Duodenal mucosa (tissue), 2 donors: ENCODE results near the gene PPP1CA.

ENCODE experiments used
- H3K27ac ChIP-seq: one replicate; pipeline ENCODE4 v1.7.0; 2013; ENCODE audit warnings: low read depth, low read length
- H3K27me3 ChIP-seq, 2 donors: one replicate each; pipeline ENCODE4 v1.7.0; 2013; ENCODE audit warnings: low read length in 2 of 2, control low read depth in 1 of 2; ENCODE audit not compliant: insufficient read depth in 2 of 2, control insufficient read depth in 1 of 2
- H3K36me3 ChIP-seq, 2 donors: one replicate each; pipeline ENCODE4 v1.7.0; 2013; ENCODE audit warnings: low read length in 2 of 2, control low read depth in 1 of 2; ENCODE audit not compliant: insufficient read depth in 2 of 2, control insufficient read depth in 1 of 2
- H3K4me1 ChIP-seq, 2 donors: one replicate each; pipeline ENCODE4 v1.7.0; 2013; ENCODE audit warnings: low read length in 2 of 2, control low read depth in 1 of 2; ENCODE audit not compliant: insufficient read depth in 2 of 2, control insufficient read depth in 1 of 2
- H3K4me3 ChIP-seq, 2 donors: one replicate each; pipeline ENCODE4 v1.7.0; 2013; ENCODE audit warnings: low read length in 2 of 2, low read depth in 1 of 2
- H3K9ac ChIP-seq, 2 donors: one replicate each; pipeline ENCODE4 v1.7.0; 2013; ENCODE audit warnings: low read length in 2 of 2, low read depth in 1 of 2
- H3K9me3 ChIP-seq, 2 donors: one replicate each; pipeline ENCODE4 v1.7.0; 2013; ENCODE audit warnings: low read length in 2 of 2, control low read depth in 1 of 2; ENCODE audit not compliant: control insufficient read depth in 1 of 2

The PPP1CA gene

GRCh38 chr11:67384851-67385366, 16.7 kb downstream of the PPP1CA start:
- no peaks in the 10 kb centered on the region for H3K9me3 ChIP-seq
- H3K9ac ChIP-seq = no peak overlapping the region
- no peaks in the 10 kb centered on the region for H3K36me3 ChIP-seq
- peaks cover 0 to 6% of the 10 kb centered on the region in 2 donors for H3K27me3 ChIP-seq
- H3K4me3 ChIP-seq = no peak overlapping the region
- H3K27ac ChIP-seq = no peak overlapping the region
- peaks cover 0 to 10% of the 10 kb centered on the region in 2 donors for H3K4me1 ChIP-seq

DNA sequence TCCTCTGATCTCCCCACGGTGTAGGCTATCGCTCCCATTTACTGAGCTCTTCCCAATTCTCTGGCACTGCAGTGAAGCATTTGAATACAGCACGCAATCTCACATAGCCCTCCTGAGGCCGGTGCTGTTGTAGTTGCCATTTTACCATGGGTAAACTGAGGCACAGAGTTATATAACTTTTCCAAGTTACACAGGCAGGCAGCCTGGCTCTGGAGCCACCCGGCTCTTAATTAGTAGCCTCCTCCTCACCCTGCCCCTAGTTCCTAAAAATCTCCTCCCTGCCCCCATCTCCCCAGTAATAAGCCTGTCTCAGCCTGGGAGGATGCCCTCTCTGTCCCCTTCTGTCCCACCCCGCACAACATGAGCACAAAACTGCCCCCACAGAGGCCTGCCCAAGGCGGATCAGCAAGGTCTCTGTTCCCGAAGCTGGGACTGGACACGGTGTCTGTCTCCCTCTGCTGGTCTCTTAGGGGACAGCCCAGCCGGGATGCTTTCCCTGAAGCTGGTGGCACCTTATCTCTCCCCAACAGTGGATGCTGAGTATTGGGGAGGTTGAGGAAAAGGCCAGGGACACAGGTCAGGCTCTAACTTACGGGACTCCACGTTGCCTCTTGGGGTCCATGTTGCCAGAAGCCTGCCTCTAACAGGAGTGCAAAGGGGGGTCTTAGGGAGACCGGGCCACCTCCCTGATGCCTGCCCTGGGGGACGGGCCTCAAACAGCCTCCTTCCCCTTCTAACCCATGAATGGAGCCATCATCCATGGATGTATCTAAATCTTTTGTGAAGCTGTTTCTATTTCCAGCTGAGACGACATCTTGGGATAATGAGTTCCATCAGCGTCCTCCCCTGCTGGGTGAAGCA, 19.2 kb downstream of the PPP1CA start:
- H3K36me3 ChIP-seq = no peaks in the 10 kb centered on the region
- H3K4me3 ChIP-seq = no peak overlapping the region
- H3K9me3 ChIP-seq = no peaks in the 10 kb centered on the region
- peak overlapping the region in 1 of 2 donors; percentile 9 for H3K9ac ChIP-seq
- H3K4me1 ChIP-seq = peaks cover 0 to 6% of the 10 kb centered on the region in 2 donors
- H3K27ac ChIP-seq = no peak overlapping the region
- H3K27me3 ChIP-seq = peaks cover 0 to 6% of the 10 kb centered on the region in 2 donors

- Histone ChIP-seq H3K27me3 (peaks cover 0 to 6% of the 10 kb centered on the region in 2 donors), H3K4me1 (peaks cover 0 to 6% of the 10 kb centered on the region in 2 donors), H3K36me3 (no peaks in the 10 kb centered on the region), H3K4me3 (no peak overlapping the region), H3K27ac (no peak overlapping the region), H3K9me3 (no peaks in the 10 kb centered on the region), H3K9ac (no peak overlapping the region)
These were observed 20.2 kb downstream of the PPP1CA start for GRCh38 chr11:67381244-67381972.

GRCh38 chr11:67379061-67380058, 22.3 kb downstream of the PPP1CA start:
- Histone ChIP-seq H3K4me1 (peaks cover 5 to 10% of the 10 kb centered on the region in 2 donors), H3K36me3 (no peaks in the 10 kb centered on the region), H3K9me3 (no peaks in the 10 kb centered on the region), H3K9ac (no peak overlapping the region), H3K27me3 (no peaks in the 10 kb centered on the region), H3K4me3 (no peak overlapping the region), H3K27ac (no peak overlapping the region)

- Histone ChIP-seq H3K36me3 (no peaks in the 10 kb centered on the region), H3K9ac (no peak overlapping the region), H3K27me3 (no peaks in the 10 kb centered on the region), H3K4me1 (peaks cover 12 to 18% of the 10 kb centered on the region in 2 donors), H3K27ac (no peak overlapping the region), H3K4me3 (no peak overlapping the region), H3K9me3 (no peaks in the 10 kb centered on the region)
These were observed 23.1 kb downstream of the PPP1CA start for GRCh38 chr11:67378544-67378943.

- Histone ChIP-seq H3K4me1 (peaks cover 13 to 15% of the 10 kb centered on the region in 2 donors), H3K36me3 (no peaks in the 10 kb centered on the region), H3K4me3 (no peak overlapping the region), H3K9me3 (no peaks in the 10 kb centered on the region), H3K27ac (no peak overlapping the region), H3K27me3 (no peaks in the 10 kb centered on the region), H3K9ac (no peak overlapping the region)
These were observed 24.5 kb downstream of the PPP1CA start for GRCh38 chr11:67376873-67377808.

DNA sequence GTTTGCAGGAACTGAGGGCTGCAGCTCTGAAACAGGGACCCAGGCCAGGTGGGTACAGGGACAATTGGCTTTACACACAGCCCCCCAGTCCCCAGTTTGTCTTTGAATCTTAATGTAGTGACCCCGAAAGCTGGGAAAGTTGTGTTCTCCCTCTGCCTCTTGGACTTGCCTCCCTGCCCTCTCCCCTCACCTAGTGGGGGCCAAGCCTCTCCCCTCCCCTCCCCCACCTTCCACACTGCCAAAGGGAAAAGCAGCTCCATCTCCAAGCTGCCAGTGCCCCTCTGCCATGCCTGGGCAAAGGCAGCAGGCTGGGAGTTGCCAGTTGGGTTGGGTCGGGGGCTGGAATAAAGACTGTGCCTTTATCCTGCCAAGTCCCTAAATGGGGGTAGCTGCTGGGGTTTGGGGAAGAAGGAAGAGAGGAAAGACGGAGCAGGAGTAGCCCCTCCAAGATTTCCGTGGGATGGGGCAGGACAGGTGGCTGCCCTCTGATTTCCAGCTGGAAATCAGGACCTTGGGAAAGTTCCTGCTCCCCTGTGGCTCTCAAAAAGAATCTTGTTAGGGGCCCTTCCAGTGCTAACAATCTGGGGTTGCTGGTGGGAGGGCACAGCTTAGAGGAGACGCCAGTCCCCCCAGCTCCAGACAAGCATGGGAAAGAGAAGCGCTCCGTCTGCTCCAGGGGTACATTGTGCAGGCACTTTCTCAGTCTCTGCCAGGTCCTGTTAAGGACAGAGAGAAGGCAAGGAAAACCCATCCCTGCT, 25.4 kb downstream of the PPP1CA start:
- Histone ChIP-seq H3K36me3 (no peaks in the 10 kb centered on the region), H3K27me3 (no peaks in the 10 kb centered on the region), H3K9ac (no peak overlapping the region), H3K27ac (no peak overlapping the region), H3K4me1 (peaks cover 22 to 23% of the 10 kb centered on the region in 2 donors), H3K4me3 (no peak overlapping the region), H3K9me3 (no peaks in the 10 kb centered on the region)

DNA sequence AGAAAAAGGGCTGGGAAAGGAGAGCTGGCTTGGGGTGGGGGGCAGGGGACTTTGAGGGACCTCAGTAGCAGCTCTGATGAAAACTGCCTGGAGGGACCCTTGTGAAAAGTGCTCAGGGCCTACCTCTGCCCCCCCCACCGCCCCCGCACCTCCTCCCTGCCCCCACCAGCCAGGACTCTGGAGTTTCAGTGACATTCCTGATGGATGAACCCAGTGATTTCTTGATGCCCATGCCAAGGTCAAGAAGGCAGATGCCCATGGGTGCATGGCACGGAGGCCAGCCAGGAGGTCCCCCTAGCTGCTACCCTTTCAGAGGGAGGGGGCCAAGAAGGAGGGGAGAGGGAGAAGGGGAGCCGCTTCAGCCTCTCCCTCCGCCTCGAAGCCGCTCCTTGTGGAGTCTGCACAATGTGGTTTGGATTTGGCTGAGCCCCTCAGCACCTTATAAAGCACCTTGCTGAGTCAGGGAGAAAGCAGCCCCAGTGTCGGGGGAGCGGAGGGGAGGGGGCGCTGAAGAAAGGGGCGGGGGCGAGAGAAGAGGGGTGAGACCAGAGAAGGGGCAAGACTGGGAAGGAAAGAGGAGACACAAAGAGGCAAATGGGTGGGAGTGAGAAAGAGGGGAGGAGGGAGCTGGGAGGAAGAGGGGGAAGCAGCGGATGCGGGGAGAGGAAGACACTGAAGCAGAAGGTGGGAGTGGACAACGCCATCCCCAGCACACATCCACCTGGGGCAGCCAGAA, 26.2 kb downstream of the PPP1CA start:
- Histone ChIP-seq H3K9ac (no peak overlapping the region), H3K27ac (no peak overlapping the region), H3K4me3 (no peak overlapping the region), H3K36me3 (no peaks in the 10 kb centered on the region), H3K4me1 (peaks cover 25 to 31% of the 10 kb centered on the region in 2 donors), H3K27me3 (no peaks in the 10 kb centered on the region), H3K9me3 (no peaks in the 10 kb centered on the region)
